ENCODE data around the gene ST6GAL1.

ST6GAL1 gene

DNA sequence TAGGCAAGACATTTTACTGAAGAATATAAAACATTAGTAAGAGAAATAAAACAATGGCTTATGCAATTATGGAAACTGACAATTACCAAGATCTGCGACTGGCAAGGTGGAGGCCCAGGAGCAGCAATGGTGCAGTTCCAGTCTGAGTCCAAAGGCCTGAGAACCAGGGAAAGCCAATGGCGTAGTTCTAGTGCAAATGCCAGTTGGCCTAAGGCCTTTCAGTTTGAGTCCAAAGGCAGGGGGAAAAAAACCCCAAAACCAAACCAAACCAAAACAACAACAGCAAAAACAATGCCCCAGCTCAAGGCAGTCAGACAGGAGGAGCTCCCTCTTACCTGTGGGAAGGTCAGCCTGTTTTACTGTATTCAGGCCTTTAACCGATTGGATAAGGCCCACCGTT, 72.6 kb downstream of the ST6GAL1 start:
- TF ChIP-seq SIN3A (IDR thresholded peaks at IDR 0.05; ENCODE audit: borderline replicate concordance, insufficient read depth, low read length) (no peak), FOXP2 (optimal IDR thresholded peaks at IDR 0.05; ENCODE audit: borderline replicate concordance, extremely low read depth, extremely low read length, insufficient read depth) (no peak), POLR2AphosphoS5 (IDR thresholded peaks at IDR 0.05; ENCODE audit: low read depth, low read length) (no peak), REST (IDR thresholded peaks at IDR 0.05; ENCODE audit: insufficient read depth in 1 of 2, low read depth in 2 of 2, low read length in 2 of 2) (no peak), TAF1 (IDR thresholded peaks at IDR 0.05; ENCODE audit: borderline replicate concordance, insufficient read depth, low read length) (no peak)

- TF ChIP-seq TAF1 (IDR thresholded peaks at IDR 0.05; ENCODE audit: borderline replicate concordance, insufficient read depth, low read length) = no peak
- TF ChIP-seq SIN3A (IDR thresholded peaks at IDR 0.05; ENCODE audit: borderline replicate concordance, insufficient read depth, low read length) = no peak
- no peak for TF ChIP-seq POLR2AphosphoS5 (IDR thresholded peaks at IDR 0.05; ENCODE audit: low read depth, low read length)
- no peak for TF ChIP-seq FOXP2 (optimal IDR thresholded peaks at IDR 0.05; ENCODE audit: borderline replicate concordance, extremely low read depth, extremely low read length, insufficient read depth)
- TF ChIP-seq REST (IDR thresholded peaks at IDR 0.05; ENCODE audit: insufficient read depth in 1 of 2, low read depth in 2 of 2, low read length in 2 of 2) = no peak
These were observed 75.6 kb downstream of the ST6GAL1 start for GRCh38 chr3:187005827-187006481.

DNA sequence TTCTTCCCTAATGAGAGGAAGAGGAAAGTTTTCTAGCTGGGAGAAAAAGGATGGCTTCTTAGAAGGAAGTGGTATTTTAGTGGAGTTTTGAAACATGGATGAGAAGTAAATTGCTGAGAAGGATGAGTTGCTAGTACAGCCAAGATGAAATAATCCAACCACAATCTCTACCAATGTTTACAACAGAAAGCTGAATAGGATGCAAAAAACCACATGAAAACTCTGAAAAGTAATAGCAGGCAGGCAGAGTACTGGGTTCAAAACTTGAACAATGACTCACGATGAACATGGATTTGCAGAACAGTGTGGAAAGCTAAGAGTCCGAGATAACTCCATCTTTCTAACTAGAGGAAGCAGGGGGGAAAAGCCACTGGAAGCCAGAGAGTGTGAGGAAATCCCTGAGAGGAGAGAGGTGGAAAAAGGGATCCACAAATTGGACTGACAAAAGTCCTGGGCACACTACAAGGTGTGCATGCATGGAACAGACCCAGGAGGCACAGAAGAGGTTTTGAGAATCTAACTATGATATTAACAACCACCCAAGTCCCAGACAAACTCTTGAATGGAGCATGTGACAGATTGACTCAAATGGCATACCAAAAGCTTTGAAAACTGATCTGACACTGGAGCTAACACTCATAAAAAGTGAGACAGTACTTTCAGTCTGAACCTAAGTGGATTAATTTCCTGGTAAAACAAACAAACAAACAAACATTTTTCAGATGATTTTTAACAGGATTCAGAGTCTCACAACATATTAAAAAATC, 76.7 kb downstream of the ST6GAL1 start:
- TF ChIP-seq FOXP2 (optimal IDR thresholded peaks at IDR 0.05; ENCODE audit: borderline replicate concordance, extremely low read depth, extremely low read length, insufficient read depth) (no peak), TAF1 (IDR thresholded peaks at IDR 0.05; ENCODE audit: borderline replicate concordance, insufficient read depth, low read length) (no peak), POLR2AphosphoS5 (IDR thresholded peaks at IDR 0.05; ENCODE audit: low read depth, low read length) (no peak), REST (IDR thresholded peaks at IDR 0.05; ENCODE audit: insufficient read depth in 1 of 2, low read depth in 2 of 2, low read length in 2 of 2) (no peak), SIN3A (IDR thresholded peaks at IDR 0.05; ENCODE audit: borderline replicate concordance, insufficient read depth, low read length) (no peak)

GRCh38 chr3:187011915-187012314, 81.6 kb downstream of the ST6GAL1 start:
- TF ChIP-seq TAF1 (IDR thresholded peaks at IDR 0.05; ENCODE audit: borderline replicate concordance, insufficient read depth, low read length) = no peak
- TF ChIP-seq REST (IDR thresholded peaks at IDR 0.05; ENCODE audit: insufficient read depth in 1 of 2, low read depth in 2 of 2, low read length in 2 of 2) = no peak
- no peak for TF ChIP-seq SIN3A (IDR thresholded peaks at IDR 0.05; ENCODE audit: borderline replicate concordance, insufficient read depth, low read length)
- TF ChIP-seq FOXP2 (optimal IDR thresholded peaks at IDR 0.05; ENCODE audit: borderline replicate concordance, extremely low read depth, extremely low read length, insufficient read depth) = no peak
- TF ChIP-seq POLR2AphosphoS5 (IDR thresholded peaks at IDR 0.05; ENCODE audit: low read depth, low read length) = no peak

Measured in PFSK-1 (cell line).